Hematopoietic multipotent progenitor cell (in vitro differentiated cells): ENCODE data around the gene FAM13C. TPM values are rescaled to one million over a fixed set of nuclear protein-coding genes. Genes with fewer than 3 reads are reported as not detected.

ENCODE experiments used
- DNase-seq, 3 donors: peaks; one replicate each; pipeline ENCODE4 v3.0.0-alpha.2; 2011 to 2015; ENCODE audit warnings: low read depth in 2 of 3, low spot score in 2 of 3
- total RNA-seq: library from RNA; depleted of rRNA; stranded (reverse); fragments of >200 nt; gene quantifications from one replicate; pipeline ENCODE4 v1.2.3, GENCODE V29; 2012

The FAM13C gene
- total RNA-seq, 1 donor, result not detected

- no peak for DNase-seq
Observed at GRCh38 chr10:59283456-59284091, 78.8 kb downstream of the FAM13C start.

GRCh38 chr10:59281861-59282260 is 80.5 kb downstream of the FAM13C start:
- DNase-seq, result no peak

GRCh38 chr10:59279991-59280505 is 82.3 kb downstream of the FAM13C start:
- DNase-seq, result no peak

GRCh38 chr10:59279476-59279875 is 82.9 kb downstream of the FAM13C start:
- no peak for DNase-seq

GRCh38 chr10:59276919-59277318 is 85.4 kb downstream of the FAM13C start:
- no peak for DNase-seq

- no peak for DNase-seq
Observed at GRCh38 chr10:59276133-59276532, 86.2 kb downstream of the FAM13C start.

GRCh38 chr10:59273445-59273844 is 88.9 kb downstream of the FAM13C start:
- DNase-seq, result no peak

- DNase-seq, result no peak
Observed at GRCh38 chr10:59272061-59272460, 90.3 kb downstream of the FAM13C start.

- no peak for DNase-seq
Observed at GRCh38 chr10:59271160-59271559, 91.2 kb downstream of the FAM13C start.

- no peak for DNase-seq
Observed at GRCh38 chr10:59270492-59270891, 91.9 kb downstream of the FAM13C start.

- no peak for DNase-seq
Observed at GRCh38 chr10:59269651-59270050, 92.7 kb downstream of the FAM13C start.

GRCh38 chr10:59268460-59268859 is 93.9 kb downstream of the FAM13C start:
- no peak for DNase-seq

- peak in 2 of 3 donors; percentile 61 to 88 for DNase-seq
Observed at GRCh38 chr10:59266321-59266720, 96.0 kb downstream of the FAM13C start.

GRCh38 chr10:59265141-59265540 is 97.2 kb downstream of the FAM13C start:
- DNase-seq, result no peak

GRCh38 chr10:59258890-59259289 is 103.5 kb downstream of the FAM13C start:
- no peak for DNase-seq

- no peak for DNase-seq
Observed at GRCh38 chr10:59257224-59257623, 105.1 kb downstream of the FAM13C start.

GRCh38 chr10:59255463-59255862 is 106.9 kb downstream of the FAM13C start:
- DNase-seq, result no peak

GRCh38 chr10:59252491-59252890 is 109.9 kb downstream of the FAM13C start:
- DNase-seq, result no peak

GRCh38 chr10:59245686-59246085 is 116.7 kb downstream of the FAM13C start:
- no peak for DNase-seq

GRCh38 chr10:59244871-59245270 is 117.5 kb downstream of the FAM13C start:
- DNase-seq, result no peak

- DNase-seq, result no peak
Observed at GRCh38 chr10:59243611-59244195, 118.6 kb downstream of the FAM13C start.

- DNase-seq, result no peak
Observed at GRCh38 chr10:59242991-59243390, 119.4 kb downstream of the FAM13C start.
